GM18505 (cell line): ENCODE results near the gene FGF6.

Source experiments
- ATAC-seq: cut with Tn5 transposase; IDR thresholded peaks from one replicate; pipeline ENCODE4 v1.9.1; 2021; ENCODE audit not compliant: unreplicated experiment
- POLR2A ChIP-seq: IDR thresholded peaks from 4 replicates; pipeline ENCODE4 v1.6.1; 2011; ENCODE audit warnings: borderline replicate concordance; ENCODE audit not compliant: insufficient read depth, insufficient read length; ENCODE audit errors: extremely low read depth

The FGF6 gene

DNA sequence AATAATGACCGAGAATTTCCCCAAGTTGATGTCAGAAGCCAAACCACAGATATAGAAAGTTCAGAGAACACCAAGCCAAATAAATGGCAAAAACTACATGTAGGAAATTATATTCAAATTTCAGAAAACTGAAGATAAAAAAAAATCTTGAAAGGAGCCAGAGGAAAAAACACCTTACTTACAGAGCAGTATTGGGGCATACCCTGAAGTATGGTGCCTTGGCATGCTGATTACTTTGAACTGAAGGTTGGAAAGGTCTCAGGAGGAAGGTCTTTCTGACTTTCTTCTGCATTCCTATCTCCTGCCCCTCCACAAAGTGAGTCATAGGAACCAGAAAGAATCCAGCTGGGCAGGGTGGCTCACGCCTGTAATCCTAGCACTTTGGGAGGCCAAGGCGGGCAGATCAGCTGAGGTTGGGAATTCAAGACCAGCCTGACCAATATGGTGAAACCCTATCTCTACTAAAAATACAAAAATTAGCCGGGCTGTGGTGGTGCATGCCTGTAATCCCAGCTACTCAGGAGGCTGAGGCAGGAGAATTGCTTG, 8.8 kb upstream of the FGF6 start:
- no peak for ATAC-seq
- TF ChIP-seq POLR2A, result no peak

GRCh38 chr12:4451694-4452093, 6.1 kb upstream of the FGF6 start:
- TF ChIP-seq POLR2A, result no peak
- no peak for ATAC-seq

- TF ChIP-seq POLR2A, result no peak
- ATAC-seq, result no peak
Measured at GRCh38 chr12:4450551-4451112, 5.0 kb upstream of the FGF6 start.

DNA sequence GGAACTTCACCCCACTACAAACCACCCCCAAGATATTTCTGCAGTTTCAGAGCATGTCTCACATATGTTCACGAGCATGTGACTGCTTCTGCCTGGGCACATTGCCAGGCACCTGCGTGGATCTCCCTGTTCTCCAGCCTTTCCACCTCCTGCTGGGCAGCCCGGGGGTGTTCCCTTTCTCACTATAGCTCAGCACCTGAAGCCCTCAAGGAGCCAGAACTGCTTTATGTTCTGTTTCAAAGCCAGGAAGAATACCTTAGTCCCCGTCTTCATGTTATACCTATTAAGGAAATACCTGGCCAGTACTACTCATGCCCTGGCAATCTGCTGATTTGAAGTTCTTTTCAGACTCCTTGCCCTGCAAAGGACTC, 4.2 kb upstream of the FGF6 start:
- no peak for ATAC-seq
- TF ChIP-seq POLR2A, result no peak

DNA sequence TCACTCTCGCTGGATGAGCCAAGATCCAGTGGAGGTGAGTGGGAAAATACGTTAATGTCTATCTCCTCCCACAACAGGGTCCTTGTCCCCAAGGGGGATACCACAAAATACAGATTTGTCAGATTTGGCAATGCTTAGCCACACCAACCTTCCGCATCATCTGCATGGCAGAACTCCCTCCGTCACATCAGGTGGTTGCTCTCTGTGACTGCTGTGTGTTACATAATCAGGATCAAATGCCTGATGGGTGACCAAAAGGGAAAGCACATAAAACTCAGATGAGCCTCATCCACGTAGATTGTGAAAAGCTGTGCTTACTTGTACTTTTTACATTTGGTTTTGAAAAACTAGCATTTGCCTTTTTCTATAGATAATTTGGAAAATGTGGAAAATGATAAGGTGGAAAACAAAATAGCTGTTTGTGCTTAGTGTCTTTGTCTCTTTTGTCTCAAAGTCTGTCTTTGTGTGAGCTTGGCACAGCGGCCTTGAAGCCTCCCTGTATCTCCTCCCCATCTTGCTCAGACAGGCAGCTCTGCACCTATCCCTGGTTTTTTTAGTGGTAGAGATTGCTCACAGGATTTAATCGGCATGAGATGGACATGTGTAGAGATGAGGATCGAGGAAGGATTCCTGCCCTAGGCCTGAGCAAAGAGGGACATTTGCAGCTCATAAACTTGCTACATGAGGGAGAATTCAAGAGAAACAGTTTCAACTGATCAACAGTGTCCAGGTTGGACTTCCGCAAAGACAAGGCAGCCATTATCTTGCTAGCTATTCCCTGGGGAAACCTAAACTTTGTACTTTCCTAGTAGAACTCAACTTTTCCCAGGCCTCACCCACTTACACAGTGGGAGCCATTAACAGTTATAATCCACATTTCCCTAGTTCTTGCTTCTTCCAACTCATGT, 3.6 kb upstream of the FGF6 start:
- ATAC-seq, result no peak
- no peak for TF ChIP-seq POLR2A

- TF ChIP-seq POLR2A, result no peak
- no peak for ATAC-seq
Measured at GRCh38 chr12:4448371-4448940, 2.8 kb upstream of the FGF6 start.

DNA sequence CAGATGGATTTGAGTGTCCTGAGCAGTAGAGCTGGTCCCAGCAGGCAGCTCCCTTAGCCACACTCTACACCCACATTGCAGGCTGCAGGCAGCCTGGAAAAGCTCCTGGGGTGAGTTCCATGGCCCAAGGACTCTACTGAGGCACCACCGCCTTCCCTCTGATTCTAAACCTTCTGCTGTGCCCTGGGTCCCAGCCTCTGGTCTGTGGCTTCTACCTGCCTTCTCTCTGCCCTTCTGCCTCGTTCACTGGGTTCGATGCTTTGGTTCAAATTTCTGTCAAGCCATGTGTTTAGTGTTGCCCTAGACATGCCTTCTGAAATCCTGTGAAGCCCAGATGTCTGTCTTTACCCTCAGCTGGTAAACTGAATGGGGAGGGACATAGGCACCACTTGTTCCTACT, 1.5 kb upstream of the FGF6 start:
- no peak for ATAC-seq

DNA sequence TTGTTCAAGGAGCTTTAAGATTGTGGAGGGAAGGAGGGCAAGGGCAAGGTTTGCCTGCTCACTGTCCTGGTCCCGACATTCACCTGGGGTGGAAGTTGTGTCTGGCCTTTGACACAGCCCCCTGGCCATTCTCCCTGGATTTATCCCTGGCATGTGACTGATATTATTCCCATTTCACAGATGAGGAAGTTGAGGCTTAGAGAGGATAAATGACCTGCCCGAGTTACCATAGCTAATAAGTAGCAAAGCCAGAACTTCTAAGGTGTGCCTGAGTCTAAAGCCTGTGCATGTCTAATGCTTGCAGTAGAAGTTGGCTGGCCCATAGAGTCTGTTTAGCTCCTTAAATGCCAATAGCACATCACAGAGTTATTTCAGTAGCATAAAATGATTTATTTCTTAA, 720 bp upstream of the FGF6 start:
- no peak for ATAC-seq

More for the DNA sequence above, 1.5 kb upstream of the FGF6 start:
- TF ChIP-seq POLR2A, result no peak

GRCh38 chr12:4444031-4444430, 1.6 kb downstream of the FGF6 start:
- TF ChIP-seq POLR2A, result no peak
- ATAC-seq, result no peak

More for the DNA sequence above, 720 bp upstream of the FGF6 start:
- TF ChIP-seq POLR2A, result no peak

DNA sequence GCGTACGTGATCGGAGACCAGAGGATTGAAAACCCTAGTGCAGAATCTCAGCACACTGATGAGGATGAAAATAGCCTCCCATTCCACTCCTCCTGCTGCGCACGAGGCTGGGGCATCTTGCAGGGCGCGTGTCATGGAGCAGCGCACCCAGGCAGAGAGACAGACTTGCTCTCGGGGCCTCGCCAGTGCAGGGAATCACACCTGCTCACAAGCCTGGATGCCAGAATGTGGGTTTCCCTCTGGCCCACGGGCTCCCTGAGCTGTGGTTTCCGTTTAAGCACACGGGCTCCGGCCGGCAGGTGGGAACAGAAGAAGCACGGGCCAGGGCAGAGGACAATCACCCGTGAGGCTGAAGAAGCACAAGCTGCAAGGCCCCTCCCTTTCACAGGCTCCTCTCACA, 2.0 kb downstream of the FGF6 start:
- ATAC-seq, result no peak
- TF ChIP-seq POLR2A, result no peak

DNA sequence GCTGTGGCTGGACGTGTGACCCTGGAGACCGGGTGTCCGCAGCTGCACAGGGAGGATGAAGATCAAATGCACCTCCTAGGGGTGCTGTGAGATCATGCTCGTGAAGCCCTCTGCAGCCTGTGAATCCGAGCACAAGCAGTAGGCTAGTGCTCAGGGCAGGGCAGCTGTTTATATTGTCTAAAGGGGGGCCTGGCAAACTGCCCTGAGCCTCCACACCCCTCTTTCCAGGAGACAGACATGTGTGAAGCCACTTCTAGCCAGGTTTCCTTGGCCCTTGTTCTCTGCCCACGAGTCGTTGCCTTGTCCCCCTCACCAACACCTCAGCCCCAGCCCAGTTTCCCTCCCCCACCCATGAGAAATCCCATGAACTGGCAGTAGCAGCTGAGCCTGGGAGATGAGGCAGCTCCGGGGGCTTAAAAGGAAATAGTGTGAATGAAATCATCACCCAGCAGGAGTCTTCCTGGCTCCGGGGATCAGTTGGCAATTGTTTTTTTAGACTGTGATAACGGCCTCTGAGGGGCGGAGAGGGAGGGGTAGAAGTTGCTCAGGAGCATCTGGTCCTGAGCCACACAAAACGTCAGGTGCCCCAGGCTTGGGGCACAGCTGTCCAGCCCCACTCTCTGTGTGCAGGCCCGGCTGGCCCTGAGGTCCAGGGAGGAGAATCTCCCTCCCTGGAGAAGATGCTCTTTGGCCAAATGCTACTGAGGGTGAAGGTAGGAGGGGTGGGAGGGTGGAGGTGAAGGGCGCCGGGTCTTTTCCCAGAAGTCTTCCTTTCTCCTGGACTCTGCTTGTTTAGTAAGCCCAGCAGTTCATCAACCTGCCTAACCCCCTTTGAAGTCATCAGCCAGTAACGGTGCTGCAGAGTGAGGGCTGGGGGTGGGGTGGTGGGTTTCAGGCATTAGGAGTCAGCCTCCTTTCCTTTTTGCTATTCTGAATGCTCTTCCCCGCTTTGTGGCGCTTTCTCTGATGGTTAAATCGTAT, 4.0 kb downstream of the FGF6 start:
- TF ChIP-seq POLR2A, result no peak
- ATAC-seq, result no peak

DNA sequence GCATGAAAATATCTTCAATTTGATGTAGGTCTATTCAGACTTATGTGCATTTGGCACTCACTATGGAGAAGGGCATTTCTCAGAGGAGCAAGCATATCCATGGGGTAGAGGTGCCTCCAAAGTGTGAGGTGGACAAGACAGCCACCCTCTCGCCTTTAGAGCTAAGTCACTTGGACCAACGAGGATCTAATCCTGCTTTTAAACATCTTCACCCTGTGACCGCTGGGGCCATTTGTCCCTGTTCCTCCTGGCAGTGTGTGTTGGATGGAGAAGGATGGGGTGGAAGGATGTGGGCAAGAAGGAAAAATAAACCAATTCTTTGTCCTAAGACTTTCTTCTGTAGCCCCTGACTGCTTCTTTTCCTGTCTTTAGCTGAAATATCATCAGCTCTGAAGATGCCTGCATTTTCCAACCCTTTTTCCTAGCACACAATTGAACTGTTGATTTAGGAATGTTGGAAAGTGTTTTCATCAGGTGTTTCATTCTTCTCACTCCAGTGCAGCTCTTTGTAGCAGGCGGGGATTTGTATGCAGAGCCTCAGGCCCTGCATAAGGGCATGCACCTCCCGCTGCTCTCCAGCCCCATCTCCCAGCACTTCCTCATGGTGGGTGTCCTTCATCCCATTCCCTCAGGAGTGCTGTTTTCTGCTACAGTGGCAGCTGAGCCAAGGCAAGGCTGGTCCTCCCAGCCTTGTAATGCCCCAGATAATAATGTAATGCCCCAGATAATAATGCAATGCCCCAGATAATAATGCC, 5.3 kb downstream of the FGF6 start:
- ATAC-seq, result no peak
- TF ChIP-seq POLR2A, result no peak

DNA sequence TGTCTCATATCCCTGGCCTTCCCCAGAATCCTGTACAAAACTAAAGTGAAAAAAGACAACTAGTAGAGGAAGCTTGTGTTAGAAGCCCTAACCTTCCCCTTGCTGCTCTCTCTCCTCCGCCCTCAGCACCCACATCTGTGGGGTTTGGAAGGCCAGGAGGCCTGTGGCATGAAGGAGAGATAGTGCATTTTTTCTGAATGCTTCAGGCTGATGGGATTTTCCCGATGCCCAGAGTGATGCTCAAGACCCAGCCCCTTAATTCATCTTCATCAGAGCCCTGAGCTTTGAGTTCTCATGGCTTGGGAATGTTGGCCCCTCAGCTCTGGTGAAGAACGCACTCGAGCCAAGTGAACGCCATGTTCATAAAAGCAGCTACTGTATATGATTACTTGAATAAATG, 5.9 kb downstream of the FGF6 start:
- no peak for TF ChIP-seq POLR2A
- ATAC-seq, result no peak
